Activated CD4-positive, alpha-beta memory T cell treated with anti-CD3 and anti-CD28 coated beads for 36 hours (primary cell): ENCODE measurements around the gene VLDLR. TPM values are rescaled to one million over a fixed set of nuclear protein-coding genes. Genes with fewer than 3 reads are reported as not detected.

ENCODE experiments used
- CTCF ChIA-PET: fragments of 350-600 bp; sonication (Branson Sonifier 250); formaldehyde crosslinking; loops from one replicate; lab custom pipeline; 2021; ENCODE audit warnings: antibody characterized with exemption, inconsistent platforms; lab: Charles Lee
- POLR2A ChIA-PET: fragments of 350-600 bp; sonication (Branson Sonifier 250); formaldehyde crosslinking; loops from one replicate; lab custom pipeline; 2021; ENCODE audit warnings: antibody characterized with exemption; lab: Charles Lee
- DNase-seq: peaks from one replicate; pipeline ENCODE4 v3.0.0-alpha.2; 2020
- H3K27ac Mint-ChIP-seq: one replicate; pipeline ENCODE4 v1.8.0; 2021; ENCODE audit warnings: mixed read lengths
- H3K27me3 Mint-ChIP-seq: one replicate; pipeline ENCODE4 v1.8.0; 2021; ENCODE audit warnings: mixed read lengths
- H3K36me3 Mint-ChIP-seq: one replicate; pipeline ENCODE4 v1.8.0; 2021; ENCODE audit warnings: mixed read lengths
- H3K4me1 Mint-ChIP-seq: one replicate; pipeline ENCODE4 v1.8.0; 2021; ENCODE audit warnings: low read depth, mixed read lengths
- H3K4me3 Mint-ChIP-seq: one replicate; pipeline ENCODE4 v1.8.0; 2021; ENCODE audit warnings: mild to moderate bottlenecking, mixed read lengths
- H3K9me3 Mint-ChIP-seq: one replicate; pipeline ENCODE4 v1.8.0; 2021; ENCODE audit warnings: mixed read lengths
- intact Hi-C: fragments of 100-400 bp; cut with micrococcal nuclease; formaldehyde crosslinking; loops from one replicate; pipeline ENCODE4 v1.15.1; 2023
- total RNA-seq, 2 experiments: library from RNA; stranded (reverse); gene quantifications; one replicate each; pipeline ENCODE4 v1.2.3, GENCODE V29; 2021

The VLDLR gene
- total RNA-seq, 2 experiments from 2014 or later: 8.8 to 10.3 TPM

DNA sequence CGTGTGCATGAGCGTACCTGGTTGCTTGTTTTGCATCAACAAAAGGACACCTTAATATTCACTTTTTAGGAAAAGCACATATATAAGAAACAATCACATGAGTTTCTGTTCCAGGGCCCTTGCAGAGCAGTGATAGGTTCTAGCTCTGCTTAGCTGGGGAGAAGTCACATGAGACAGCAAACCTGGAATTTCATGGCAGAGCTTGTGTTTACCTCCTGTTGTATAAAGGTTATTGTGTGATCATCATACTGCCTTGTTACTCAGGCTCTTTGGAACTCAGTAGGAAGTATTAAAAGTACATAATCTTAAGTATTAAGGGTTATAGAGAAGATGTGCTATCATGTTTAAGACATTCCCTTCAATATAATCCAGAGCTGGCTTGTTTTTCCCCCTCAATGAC, 18.0 kb upstream of the VLDLR start:
- no peak overlapping the region for H3K27ac Mint-ChIP-seq
- H3K4me3 Mint-ChIP-seq: no peak overlapping the region
- POLR2A ChIA-PET: no interaction called here
- no peaks in the 10 kb centered on the region for H3K36me3 Mint-ChIP-seq
- no peak for DNase-seq
- intact Hi-C loops: no loop called here
- CTCF ChIA-PET: no interaction called here
- no peaks in the 10 kb centered on the region for H3K4me1 Mint-ChIP-seq
- peaks cover 10% of the 10 kb centered on the region for H3K27me3 Mint-ChIP-seq
- no peaks in the 10 kb centered on the region for H3K9me3 Mint-ChIP-seq

DNA sequence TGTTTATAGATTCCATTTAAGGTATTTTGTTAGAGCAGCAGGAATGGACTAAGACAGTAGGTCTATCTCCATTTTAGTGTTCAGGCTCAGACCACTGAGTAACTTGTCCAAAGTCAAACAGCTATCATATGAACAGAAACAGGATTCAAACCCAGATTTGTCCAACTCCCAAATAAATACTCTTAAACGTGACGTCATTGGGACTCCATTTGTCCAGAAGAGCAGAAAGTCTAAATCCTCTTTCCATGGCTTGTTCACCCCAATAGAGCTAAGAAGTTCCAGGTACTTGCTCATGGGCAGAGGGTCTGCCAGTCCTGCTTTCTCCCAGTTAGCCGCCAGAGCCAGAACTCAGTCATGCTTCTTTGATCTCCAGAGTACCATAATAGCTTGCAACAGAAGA, 16.3 kb upstream of the VLDLR start:
- CTCF ChIA-PET: no interaction called here
- intact Hi-C loops: loop anchor here (5.0 kb wide), 1 partner anchor 52 kb away; no protein-coding TSS in a partner anchor

DNA sequence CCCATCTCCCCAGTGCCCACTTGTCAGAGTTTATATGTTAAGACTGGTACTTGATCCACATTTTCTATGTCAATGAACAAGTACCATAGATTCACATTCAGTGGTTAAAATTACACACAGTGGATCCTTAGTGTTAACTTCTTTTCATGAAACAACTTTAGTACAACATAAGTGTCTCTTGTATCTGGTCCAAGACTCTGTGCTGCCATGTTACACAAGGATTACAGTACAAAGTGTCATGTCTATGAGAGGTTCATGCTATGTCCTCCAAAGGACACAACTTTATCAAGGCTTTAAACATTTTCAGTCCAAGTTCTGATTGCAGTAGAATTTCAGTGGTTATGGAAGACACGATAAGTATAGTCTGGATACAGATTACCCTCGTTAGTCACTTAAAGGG, 13.3 kb upstream of the VLDLR start:
- Mint-ChIP-seq H3K9me3 (no peaks in the 10 kb centered on the region), H3K27me3 (peaks cover 15% of the 10 kb centered on the region), H3K4me3 (no peak overlapping the region), H3K4me1 (no peaks in the 10 kb centered on the region), H3K27ac (no peak overlapping the region), H3K36me3 (no peaks in the 10 kb centered on the region)
- CTCF ChIA-PET: no interaction called here
- POLR2A ChIA-PET: no interaction called here
- no peak for DNase-seq
- intact Hi-C loops: loop anchor here (5.0 kb wide), 1 partner anchor 49 kb away; no protein-coding TSS in a partner anchor

More for the DNA sequence above, 16.3 kb upstream of the VLDLR start:
- Mint-ChIP-seq H3K27ac (no peak overlapping the region), H3K27me3 (peaks cover 13% of the 10 kb centered on the region), H3K4me3 (no peak overlapping the region), H3K4me1 (no peaks in the 10 kb centered on the region), H3K9me3 (no peaks in the 10 kb centered on the region), H3K36me3 (no peaks in the 10 kb centered on the region)
- DNase-seq: no peak
- POLR2A ChIA-PET: no interaction called here

DNA sequence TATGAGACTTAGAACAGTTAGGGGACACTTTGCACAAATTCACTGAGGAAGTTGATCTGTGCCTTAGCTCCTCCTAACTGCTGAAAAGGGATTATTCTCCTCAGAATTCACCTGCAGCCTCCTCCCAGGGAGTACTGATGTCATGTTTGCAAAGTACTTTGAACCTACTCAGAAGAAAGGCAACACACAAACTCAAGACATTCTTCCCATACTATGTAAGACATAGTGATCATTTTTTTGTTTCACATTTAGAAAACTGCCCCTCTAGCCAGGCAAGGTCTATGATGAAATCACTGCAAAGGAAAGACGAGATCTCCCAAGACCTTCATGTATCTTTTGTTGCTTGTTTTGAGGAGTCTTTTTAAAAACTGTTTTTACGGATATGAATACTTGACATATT, 10.6 kb upstream of the VLDLR start:
- DNase-seq: no peak

DNA sequence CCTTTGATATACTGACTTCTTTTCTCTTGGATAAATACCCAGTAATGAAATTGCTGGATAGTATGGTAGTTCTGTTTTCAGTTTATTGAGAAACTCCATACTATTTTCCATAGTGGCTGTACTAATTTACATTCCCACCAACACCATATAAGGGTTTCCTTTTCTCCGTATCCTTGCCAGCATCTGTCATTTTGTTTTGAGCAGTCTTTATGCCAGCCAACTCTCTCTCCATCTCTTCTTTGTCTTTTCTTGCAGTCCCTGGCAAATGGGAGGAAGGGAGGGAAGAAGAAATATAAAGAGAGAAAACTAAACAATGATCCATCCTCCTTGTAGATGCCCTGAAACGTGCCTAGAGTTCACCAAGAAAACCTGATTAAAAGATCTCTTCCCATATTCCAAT, 9.6 kb upstream of the VLDLR start:
- H3K9me3 Mint-ChIP-seq: no peaks in the 10 kb centered on the region
- no peaks in the 10 kb centered on the region for H3K4me1 Mint-ChIP-seq
- no peaks in the 10 kb centered on the region for H3K36me3 Mint-ChIP-seq
- H3K27me3 Mint-ChIP-seq: peaks cover 18% of the 10 kb centered on the region
- no peak overlapping the region for H3K4me3 Mint-ChIP-seq
- H3K27ac Mint-ChIP-seq: no peak overlapping the region
- POLR2A ChIA-PET: no interaction called here
- CTCF ChIA-PET: no interaction called here
- DNase-seq: no peak
- intact Hi-C loops: no loop called here

More for the DNA sequence above, 10.6 kb upstream of the VLDLR start:
- ChIA-PET POLR2A (no interaction called here), CTCF (no interaction called here)
- intact Hi-C loops: no loop called here
- peaks cover 18% of the 10 kb centered on the region for H3K27me3 Mint-ChIP-seq
- H3K36me3 Mint-ChIP-seq: no peaks in the 10 kb centered on the region
- H3K4me3 Mint-ChIP-seq: no peak overlapping the region
- no peak overlapping the region for H3K27ac Mint-ChIP-seq
- no peaks in the 10 kb centered on the region for H3K4me1 Mint-ChIP-seq
- no peaks in the 10 kb centered on the region for H3K9me3 Mint-ChIP-seq

DNA sequence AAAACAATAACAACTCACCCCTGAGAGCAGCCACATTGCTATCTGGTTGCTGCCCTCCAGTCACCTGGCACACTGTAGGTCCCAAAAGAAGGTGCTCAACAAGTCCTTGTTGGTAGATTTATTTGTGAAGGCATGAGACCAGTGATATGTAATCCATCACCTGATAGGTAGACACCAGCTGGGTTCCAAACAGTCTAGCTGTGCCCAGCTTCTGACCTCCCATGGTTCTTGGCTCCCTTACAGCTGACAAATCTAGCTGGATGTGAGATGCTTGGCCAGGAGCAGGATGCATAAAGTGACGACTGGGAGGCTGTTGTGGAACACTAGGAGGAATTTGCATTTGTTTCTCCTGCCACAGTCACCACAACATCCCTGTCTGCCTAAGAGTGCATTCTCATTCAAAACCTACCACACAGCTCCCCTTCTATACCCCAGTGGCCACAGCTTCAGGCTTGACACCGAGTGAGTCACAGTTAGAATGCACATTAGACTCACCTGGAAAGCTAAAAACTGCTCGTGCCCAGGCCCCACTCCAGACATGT, 7.8 kb upstream of the VLDLR start:
- POLR2A ChIA-PET: no interaction called here
- DNase-seq: no peak
- Mint-ChIP-seq H3K9me3 (no peaks in the 10 kb centered on the region), H3K27ac (no peak overlapping the region), H3K4me1 (no peaks in the 10 kb centered on the region), H3K4me3 (no peak overlapping the region), H3K27me3 (peaks cover 13% of the 10 kb centered on the region), H3K36me3 (no peaks in the 10 kb centered on the region)
- intact Hi-C loops: no loop called here
- CTCF ChIA-PET: no interaction called here

DNA sequence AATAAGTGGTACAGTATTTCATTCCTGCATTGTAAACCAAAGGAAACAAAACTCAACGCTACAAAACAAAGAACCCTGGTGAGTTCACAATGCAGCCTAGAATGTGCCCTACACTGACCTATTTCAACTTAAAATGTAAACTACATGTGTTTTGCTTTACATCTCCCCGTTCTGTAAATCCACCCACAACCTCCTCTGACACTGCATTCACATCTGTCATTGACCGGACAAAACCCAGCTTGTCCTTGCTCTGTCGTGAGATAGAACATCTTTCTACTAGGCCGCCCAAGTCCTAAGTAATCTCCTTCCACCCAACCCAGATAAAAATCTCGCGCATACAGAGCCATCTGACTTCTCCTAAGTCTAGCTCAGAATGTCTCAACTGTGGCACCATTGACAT, 6.1 kb upstream of the VLDLR start:
- H3K4me1 Mint-ChIP-seq: peaks cover 4% of the 10 kb centered on the region
- POLR2A ChIA-PET: no interaction called here
- intact Hi-C loops: no loop called here
- no peaks in the 10 kb centered on the region for H3K36me3 Mint-ChIP-seq
- H3K27ac Mint-ChIP-seq: no peak overlapping the region
- peaks cover 22% of the 10 kb centered on the region for H3K27me3 Mint-ChIP-seq
- H3K9me3 Mint-ChIP-seq: no peaks in the 10 kb centered on the region
- CTCF ChIA-PET: no interaction called here
- H3K4me3 Mint-ChIP-seq: no peak overlapping the region
- DNase-seq: no peak

DNA sequence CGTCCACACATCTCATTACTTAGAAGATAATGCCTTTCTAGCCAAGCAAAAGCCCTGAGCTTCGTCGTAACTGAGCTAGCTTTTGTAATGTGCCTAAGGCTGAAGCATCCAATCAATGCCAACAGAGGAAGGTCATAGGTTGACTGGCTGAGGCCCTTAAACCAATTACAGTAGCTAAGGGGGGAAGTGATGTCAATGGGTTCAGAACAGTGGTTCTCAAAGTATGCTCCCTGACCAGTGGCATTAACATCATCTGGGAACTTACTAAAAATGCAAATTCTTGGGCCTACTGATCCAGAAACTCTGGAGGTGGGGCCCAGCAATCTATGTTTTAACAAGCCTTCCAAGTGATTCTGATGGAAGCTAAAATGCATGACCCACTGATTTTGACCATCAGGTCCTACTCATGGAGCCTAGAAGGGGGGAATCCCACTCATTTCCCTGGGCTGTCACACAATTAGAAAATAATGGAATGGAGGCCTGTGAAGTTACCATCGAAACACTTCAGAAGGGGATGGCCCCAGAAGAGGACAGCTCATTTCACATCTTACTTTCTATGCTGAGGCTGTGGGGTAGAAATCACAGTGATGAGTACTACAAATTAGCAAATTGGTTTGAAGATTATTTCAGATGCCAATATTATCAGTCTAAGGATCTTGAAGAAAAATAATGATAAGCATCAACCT, 4.8 kb upstream of the VLDLR start:
- POLR2A ChIA-PET: interaction anchor here (0.7 kb wide), 1 partner anchor 16 kb away, joined by 3 read pairs; no protein-coding TSS in a partner anchor
- Mint-ChIP-seq H3K27ac (no peak overlapping the region), H3K27me3 (peaks cover 27% of the 10 kb centered on the region), H3K9me3 (no peaks in the 10 kb centered on the region), H3K4me1 (peaks cover 10% of the 10 kb centered on the region), H3K36me3 (peaks cover 1% of the 10 kb centered on the region), H3K4me3 (no peak overlapping the region)
- CTCF ChIA-PET: no interaction called here
- no peak for DNase-seq
- intact Hi-C loops: no loop called here

DNA sequence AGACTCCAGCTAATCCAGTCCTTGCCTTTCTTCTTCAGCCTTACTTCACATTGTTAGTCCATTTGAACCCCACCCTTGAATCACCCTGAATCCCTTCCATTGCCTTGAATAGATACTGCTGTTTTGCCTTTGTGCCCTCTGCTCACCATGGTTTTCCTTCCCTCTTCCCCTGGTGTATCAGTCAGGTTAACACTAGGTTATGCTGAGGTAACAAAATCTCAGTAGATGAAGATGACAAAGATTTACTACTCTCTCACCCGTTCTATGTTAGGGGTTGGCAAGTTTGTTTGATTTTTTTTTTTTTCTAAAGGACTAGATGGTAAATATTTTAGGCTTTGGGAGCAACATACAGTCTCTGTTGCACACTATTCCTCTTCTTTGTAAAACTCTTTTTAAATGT, 3.3 kb upstream of the VLDLR start:
- H3K27me3 Mint-ChIP-seq: peaks cover 27% of the 10 kb centered on the region
- no peak overlapping the region for H3K4me3 Mint-ChIP-seq
- no peak overlapping the region for H3K27ac Mint-ChIP-seq
- POLR2A ChIA-PET: no interaction called here
- intact Hi-C loops: no loop called here
- H3K4me1 Mint-ChIP-seq: peaks cover 14% of the 10 kb centered on the region
- no peak for DNase-seq
- no peaks in the 10 kb centered on the region for H3K9me3 Mint-ChIP-seq
- CTCF ChIA-PET: no interaction called here
- peaks cover 1% of the 10 kb centered on the region for H3K36me3 Mint-ChIP-seq

DNA sequence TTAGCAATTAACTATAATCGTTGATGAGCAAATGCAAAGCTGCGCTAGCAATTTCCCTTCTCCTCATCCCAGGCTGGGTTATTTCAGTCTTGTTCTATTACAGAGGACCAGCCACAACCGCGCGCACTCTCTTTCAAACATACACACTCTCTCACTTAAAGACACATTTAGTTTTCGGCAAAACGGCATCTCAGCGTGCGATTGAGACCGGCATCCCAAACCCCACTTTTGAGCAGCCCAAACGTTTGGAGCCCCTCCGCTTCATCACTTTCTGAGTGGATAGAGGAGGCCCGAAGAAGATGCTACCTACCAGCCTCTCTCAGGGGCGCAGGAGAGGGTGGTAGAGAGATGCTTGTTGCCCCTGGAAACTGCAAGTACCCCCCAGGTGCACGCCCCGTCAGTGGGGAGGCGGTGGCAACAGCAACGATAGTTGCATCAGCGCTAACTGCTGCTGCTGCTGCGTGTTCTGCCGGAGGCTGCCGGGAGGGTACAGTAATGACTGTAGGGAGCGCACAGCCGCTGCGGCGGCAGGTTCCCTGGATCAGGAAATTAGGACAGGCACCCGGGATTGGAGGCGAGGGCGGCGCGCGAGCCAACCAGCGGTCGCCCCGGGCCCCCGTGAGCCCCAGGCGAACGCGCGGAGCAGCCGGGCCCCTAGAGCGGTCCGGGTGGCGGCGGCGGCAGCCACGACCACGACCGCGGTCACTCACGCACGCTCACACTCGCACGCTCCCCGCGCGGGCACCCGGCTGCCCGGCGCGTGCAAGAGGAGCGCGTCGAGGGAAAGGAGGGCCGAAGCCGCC, 467 bp upstream of the VLDLR start:
- POLR2A ChIA-PET: interaction anchor here (0.6 kb wide), 1 partner anchor 1902 kb away, joined by 3 read pairs; no protein-coding TSS in a partner anchor
- peaks cover 49% of the 10 kb centered on the region for H3K27me3 Mint-ChIP-seq

DNA sequence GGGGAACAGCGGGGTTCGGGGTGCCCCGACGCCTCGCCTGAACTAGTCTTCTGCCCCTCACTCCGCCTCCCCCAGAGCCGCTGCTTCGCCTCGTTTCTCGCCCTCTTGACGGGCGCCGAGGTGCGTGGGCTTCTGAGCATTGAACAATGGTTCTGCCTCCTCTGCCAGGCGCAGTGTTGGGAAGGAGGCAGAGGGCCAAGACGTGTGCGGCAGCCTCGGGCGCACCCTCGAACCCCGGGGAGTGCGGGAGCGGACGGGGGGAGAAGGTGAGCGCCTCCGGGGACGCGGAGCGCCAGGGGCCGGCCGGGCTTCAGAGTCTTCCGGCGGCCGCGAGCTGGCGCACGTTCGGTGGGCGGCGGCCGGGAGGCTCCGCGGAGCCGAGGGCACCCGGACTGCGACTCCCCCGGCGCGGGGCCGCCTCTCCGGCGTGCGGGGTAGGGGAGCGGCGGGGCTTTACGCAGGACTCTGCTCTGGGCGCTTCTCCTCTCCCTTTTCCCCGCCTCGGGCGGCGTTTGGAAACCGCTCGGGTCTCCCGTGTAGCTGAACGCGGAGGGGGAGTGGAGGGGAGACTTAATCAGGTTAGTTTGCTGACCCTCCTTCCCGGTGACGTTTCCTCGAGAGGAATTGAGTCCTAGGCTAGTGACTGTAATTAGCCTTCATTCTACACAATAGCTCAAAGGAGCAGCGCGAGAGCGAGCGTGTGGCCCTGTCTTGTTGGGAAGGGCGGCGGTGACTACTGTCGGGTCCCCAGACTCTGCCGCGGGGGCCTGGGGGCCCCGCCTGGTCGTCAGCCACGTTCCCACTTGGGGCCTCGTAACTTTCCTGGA, 1.1 kb downstream of the VLDLR start:
- H3K27ac Mint-ChIP-seq: no peak overlapping the region
- H3K4me1 Mint-ChIP-seq: peaks cover 14% of the 10 kb centered on the region
- ChIA-PET CTCF (no interaction called here), POLR2A (interaction anchor here (0.7 kb wide), 1 partner anchor 17 kb away, joined by 4 read pairs; no protein-coding TSS in a partner anchor)
- peaks cover 1% of the 10 kb centered on the region for H3K36me3 Mint-ChIP-seq
- peaks cover 52% of the 10 kb centered on the region for H3K27me3 Mint-ChIP-seq
- no peaks in the 10 kb centered on the region for H3K9me3 Mint-ChIP-seq
- intact Hi-C loops: loop anchor here (5.0 to 10.0 kb wide), 2 partner anchors 102 to 465 kb away; no protein-coding TSS in a partner anchor
- peak; percentile 18 for DNase-seq
- H3K4me3 Mint-ChIP-seq: peak overlapping the region; percentile 83

More for the DNA sequence above, 467 bp upstream of the VLDLR start:
- CTCF ChIA-PET: no interaction called here
- Mint-ChIP-seq H3K27ac (peak overlapping the region; percentile 28), H3K9me3 (no peaks in the 10 kb centered on the region), H3K4me3 (peak overlapping the region; percentile 75), H3K4me1 (peaks cover 14% of the 10 kb centered on the region), H3K36me3 (peaks cover 1% of the 10 kb centered on the region)
- intact Hi-C loops: loop anchor here (1.0 to 10.0 kb wide), 6 partner anchors 18 to 464 kb away; partner anchors contain the start of gene PUM3
- DNase-seq: peak; percentile 86
